ENCODE measurements around the gene GPAM.

Gene GPAM

DNA sequence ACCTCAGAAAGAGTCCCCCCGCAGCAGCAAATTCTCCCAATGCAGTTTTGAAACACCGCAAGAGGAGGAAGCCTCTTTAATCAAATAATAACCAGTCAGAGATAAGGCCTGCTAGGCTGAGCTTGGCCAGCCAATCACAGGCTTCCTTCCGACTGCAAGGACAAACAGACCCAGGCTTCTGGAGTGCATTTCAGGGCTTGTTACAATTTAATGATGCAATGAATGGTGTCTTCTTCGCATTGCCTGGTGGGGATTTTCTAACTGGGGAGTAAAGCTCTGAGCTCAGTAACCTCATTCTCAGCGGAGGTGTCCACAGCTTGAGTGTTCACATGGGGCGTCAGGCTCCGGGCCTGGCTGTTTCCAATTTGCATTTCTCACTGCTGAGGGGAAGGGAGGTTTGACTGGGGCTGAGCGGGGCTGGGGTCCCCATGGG is 31.8 kb upstream of the GPAM start:
- ATAC-seq (ENCODE audit: low read depth): no peak
- no peak overlapping the region for H3K4me3 ChIP-seq (ENCODE audit: severe bottlenecking)
- no peak for DNase-seq (ENCODE audit: low spot score)
- no peaks in the 10 kb centered on the region for H3K36me3 ChIP-seq (ENCODE audit: low read depth)
- no peaks in the 10 kb centered on the region for H3K27me3 ChIP-seq (ENCODE audit: insufficient read depth, poor library complexity, severe bottlenecking)
- TF ChIP-seq, protein P1, sequence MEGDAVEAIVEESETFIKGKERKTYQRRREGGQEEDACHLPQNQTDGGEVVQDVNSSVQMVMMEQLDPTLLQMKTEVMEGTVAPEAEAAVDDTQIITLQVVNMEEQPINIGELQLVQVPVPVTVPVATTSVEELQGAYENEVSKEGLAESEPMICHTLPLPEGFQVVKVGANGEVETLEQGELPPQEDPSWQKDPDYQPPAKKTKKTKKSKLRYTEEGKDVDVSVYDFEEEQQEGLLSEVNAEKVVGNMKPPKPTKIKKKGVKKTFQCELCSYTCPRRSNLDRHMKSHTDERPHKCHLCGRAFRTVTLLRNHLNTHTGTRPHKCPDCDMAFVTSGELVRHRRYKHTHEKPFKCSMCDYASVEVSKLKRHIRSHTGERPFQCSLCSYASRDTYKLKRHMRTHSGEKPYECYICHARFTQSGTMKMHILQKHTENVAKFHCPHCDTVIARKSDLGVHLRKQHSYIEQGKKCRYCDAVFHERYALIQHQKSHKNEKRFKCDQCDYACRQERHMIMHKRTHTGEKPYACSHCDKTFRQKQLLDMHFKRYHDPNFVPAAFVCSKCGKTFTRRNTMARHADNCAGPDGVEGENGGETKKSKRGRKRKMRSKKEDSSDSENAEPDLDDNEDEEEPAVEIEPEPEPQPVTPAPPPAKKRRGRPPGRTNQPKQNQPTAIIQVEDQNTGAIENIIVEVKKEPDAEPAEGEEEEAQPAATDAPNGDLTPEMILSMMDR (IDR thresholded peaks at IDR 0.05; ENCODE audit: poor library complexity, severe bottlenecking): no peak
- H3K4me1 ChIP-seq (ENCODE audit: insufficient read depth, poor library complexity, severe bottlenecking): no peaks in the 10 kb centered on the region
- H3K27ac ChIP-seq (ENCODE audit: poor library complexity, severe bottlenecking): no peak overlapping the region
- no peaks in the 10 kb centered on the region for H3K9me3 ChIP-seq (ENCODE audit: severe bottlenecking)

DNA sequence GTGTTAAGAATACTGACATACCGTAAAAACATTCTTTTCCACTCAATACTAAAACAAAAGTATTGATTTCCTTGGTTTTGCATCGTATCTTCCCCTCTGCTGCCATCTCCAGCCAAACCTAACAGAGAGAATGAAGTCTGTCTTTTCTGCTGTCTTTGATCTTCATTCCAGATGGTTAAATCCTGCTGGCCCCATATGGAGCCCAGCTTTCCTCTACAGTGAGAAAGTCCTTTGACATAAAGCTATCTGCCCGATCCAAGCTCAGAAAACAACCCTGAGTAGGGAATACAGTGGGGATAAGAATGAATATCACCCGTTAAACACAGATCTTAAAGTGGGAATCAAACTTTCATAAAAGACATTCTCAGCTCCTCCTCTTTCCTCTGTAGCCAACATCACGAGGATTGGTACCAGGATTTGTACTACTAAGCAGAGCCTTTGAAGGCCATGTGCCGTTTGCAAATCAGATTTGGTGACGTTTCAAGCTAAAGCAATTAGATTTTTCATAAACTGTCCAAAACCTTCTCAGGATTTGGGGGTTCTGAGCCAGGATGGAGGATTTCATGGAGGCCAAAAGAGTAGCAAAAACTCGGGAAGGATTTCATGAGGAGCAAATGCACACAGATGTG is 30.8 kb upstream of the GPAM start:
- Histone ChIP-seq H3K27me3 (ENCODE audit: insufficient read depth, poor library complexity, severe bottlenecking) (no peaks in the 10 kb centered on the region), H3K9me3 (ENCODE audit: severe bottlenecking) (no peaks in the 10 kb centered on the region), H3K27ac (ENCODE audit: poor library complexity, severe bottlenecking) (no peak overlapping the region), H3K4me1 (ENCODE audit: insufficient read depth, poor library complexity, severe bottlenecking) (no peaks in the 10 kb centered on the region), H3K36me3 (ENCODE audit: low read depth) (no peaks in the 10 kb centered on the region), H3K4me3 (ENCODE audit: severe bottlenecking) (no peak overlapping the region)
- TF ChIP-seq, protein P1 (IDR thresholded peaks at IDR 0.05; ENCODE audit: poor library complexity, severe bottlenecking): no peak
- DNase-seq (ENCODE audit: low spot score) (no peak), ATAC-seq (ENCODE audit: low read depth) (no peak)

DNA sequence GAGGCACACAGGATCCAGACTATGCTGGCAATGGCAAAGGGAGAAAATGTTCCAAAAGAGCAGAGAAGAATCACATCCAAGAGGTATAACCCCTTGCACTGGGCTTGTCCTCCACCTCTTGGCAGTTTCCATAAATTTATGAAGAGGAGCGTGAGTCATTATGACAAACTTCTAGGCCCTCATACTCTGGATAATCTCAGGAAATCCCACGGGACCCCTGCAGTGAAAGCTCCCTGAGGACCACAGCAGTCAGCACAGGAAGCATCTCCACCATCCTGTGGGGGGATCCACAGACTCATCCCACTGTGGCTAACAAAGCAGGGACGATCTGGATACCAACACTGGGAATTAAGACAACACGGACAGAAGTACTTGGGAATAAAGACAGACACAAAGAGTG is 30.3 kb upstream of the GPAM start:
- Histone ChIP-seq H3K9me3 (ENCODE audit: severe bottlenecking) (no peaks in the 10 kb centered on the region), H3K27me3 (ENCODE audit: insufficient read depth, poor library complexity, severe bottlenecking) (no peaks in the 10 kb centered on the region), H3K27ac (ENCODE audit: poor library complexity, severe bottlenecking) (no peak overlapping the region), H3K36me3 (ENCODE audit: low read depth) (no peaks in the 10 kb centered on the region), H3K4me1 (ENCODE audit: insufficient read depth, poor library complexity, severe bottlenecking) (no peaks in the 10 kb centered on the region), H3K4me3 (ENCODE audit: severe bottlenecking) (no peak overlapping the region)
- TF ChIP-seq, protein P1 (IDR thresholded peaks at IDR 0.05; ENCODE audit: poor library complexity, severe bottlenecking): no peak
- ATAC-seq (ENCODE audit: low read depth) (no peak), DNase-seq (ENCODE audit: low spot score) (no peak)

DNA sequence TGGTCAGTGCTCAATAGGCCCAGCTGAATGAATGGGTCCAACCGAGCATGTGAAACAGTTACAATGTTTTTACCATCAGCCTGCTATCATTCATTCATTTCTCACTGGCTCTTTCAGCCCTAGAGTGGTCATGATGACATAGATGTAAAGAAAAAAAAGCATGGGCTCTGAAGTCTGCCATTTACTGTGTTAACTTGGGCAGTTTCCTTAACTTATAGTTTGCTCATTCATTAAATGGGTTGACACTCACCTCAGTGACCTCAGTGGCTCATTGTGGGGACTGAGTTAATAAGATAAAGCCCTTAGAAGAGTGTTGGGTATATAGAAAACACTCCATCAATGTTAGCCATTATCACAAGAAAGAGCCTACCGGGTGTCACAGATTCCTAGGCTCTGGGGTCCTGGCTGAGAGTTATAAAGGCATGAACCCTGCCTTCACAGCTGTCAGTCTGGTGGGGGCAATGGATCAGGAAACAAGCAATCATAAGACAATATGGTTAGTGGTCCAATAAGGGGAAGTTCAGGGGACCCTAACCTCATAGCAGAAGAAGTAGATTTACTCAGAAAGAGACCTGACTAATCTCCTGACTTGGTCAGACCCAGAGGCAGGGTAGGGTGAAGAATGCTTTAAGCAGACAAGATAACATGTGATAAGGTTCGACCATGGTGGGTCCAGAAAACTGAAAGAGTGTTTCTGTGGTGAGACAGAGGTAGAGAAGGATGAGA is 29.7 kb upstream of the GPAM start:
- DNase-seq (ENCODE audit: low spot score) (no peak), ATAC-seq (ENCODE audit: low read depth) (no peak)
- no peaks in the 10 kb centered on the region for H3K27me3 ChIP-seq (ENCODE audit: insufficient read depth, poor library complexity, severe bottlenecking)
- no peak overlapping the region for H3K4me3 ChIP-seq (ENCODE audit: severe bottlenecking)
- TF ChIP-seq, protein P1 (IDR thresholded peaks at IDR 0.05; ENCODE audit: poor library complexity, severe bottlenecking): no peak
- H3K36me3 ChIP-seq (ENCODE audit: low read depth): no peaks in the 10 kb centered on the region
- H3K9me3 ChIP-seq (ENCODE audit: severe bottlenecking): no peaks in the 10 kb centered on the region
- no peak overlapping the region for H3K27ac ChIP-seq (ENCODE audit: poor library complexity, severe bottlenecking)
- no peaks in the 10 kb centered on the region for H3K4me1 ChIP-seq (ENCODE audit: insufficient read depth, poor library complexity, severe bottlenecking)

DNA sequence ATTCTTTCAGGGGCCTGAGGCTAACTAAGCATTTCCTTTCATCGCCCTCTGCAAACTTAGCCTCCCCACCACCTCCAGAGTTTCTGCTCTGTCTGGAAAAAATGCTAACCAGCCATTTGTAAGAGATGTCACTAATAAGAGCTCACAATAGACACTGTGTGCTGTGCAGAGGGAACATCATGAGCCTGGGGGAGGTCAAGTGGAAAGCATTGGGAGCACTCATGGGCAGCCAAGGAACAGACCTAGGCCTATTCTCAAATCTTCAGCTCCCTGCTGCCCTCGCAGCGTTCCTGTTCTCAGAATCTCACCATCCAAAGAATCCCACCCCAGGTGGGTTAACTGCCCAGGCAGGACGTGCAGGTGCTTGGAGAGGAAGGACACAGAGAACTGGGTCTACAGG is 27.1 kb upstream of the GPAM start:
- H3K4me3 ChIP-seq (ENCODE audit: severe bottlenecking): no peak overlapping the region
- TF ChIP-seq, protein P1 (IDR thresholded peaks at IDR 0.05; ENCODE audit: poor library complexity, severe bottlenecking): no peak
- H3K4me1 ChIP-seq (ENCODE audit: insufficient read depth, poor library complexity, severe bottlenecking): no peaks in the 10 kb centered on the region
- H3K9me3 ChIP-seq (ENCODE audit: severe bottlenecking): no peaks in the 10 kb centered on the region
- no peaks in the 10 kb centered on the region for H3K36me3 ChIP-seq (ENCODE audit: low read depth)
- no peaks in the 10 kb centered on the region for H3K27me3 ChIP-seq (ENCODE audit: insufficient read depth, poor library complexity, severe bottlenecking)
- no peak overlapping the region for H3K27ac ChIP-seq (ENCODE audit: poor library complexity, severe bottlenecking)
- ATAC-seq (ENCODE audit: low read depth) (no peak), DNase-seq (ENCODE audit: low spot score) (no peak)
